Measurements from ENCODE around the gene USP40. TPM values are rescaled to one million over a fixed set of nuclear protein-coding genes. Genes with fewer than 3 reads are reported as not detected.

USP40 gene
- total and polyA plus RNA-seq, 2 donors (not counting 1 experiment from before 2014, with no cell fraction given) = 19.8 to 37.0 TPM

DNA sequence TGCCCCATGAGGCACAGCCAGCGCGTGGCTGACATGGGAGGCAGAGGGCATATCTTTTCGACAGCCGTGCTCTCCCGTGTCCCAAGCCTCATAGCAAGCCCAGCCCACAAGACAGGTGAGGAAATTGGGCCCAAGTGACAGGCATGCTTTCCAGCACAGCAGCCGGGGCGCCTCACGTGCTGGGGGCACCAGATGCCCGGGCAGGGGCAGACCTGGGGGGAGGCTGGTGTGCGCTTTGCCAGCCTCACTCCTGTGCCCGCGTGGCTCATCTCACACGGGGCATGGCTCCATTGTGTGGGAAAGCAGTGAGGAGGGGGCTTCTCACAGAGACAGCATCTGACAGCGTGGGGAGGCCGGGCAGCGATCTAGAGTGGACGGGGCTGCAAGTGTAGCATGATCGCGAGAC is 93.2 kb downstream of the USP40 start:
- CTCF ChIA-PET = no interaction called here
- peaks cover 0 to 62% of the 10 kb centered on the region in 2 experiments for H3K36me3 ChIP-seq (replicated peaks in 1 of 2; ENCODE audit: control extremely low read depth in 1 of 2, control insufficient read depth in 1 of 2, extremely low read depth in 1 of 2, insufficient read depth in 2 of 2, low read length in 1 of 2)
- DNase-seq (no peak), ATAC-seq (ENCODE audit: low read depth) (no peak)
- H3K79me2 ChIP-seq (ENCODE audit: control insufficient read depth, insufficient read depth, low read length) = no peaks in the 10 kb centered on the region
- H3K27ac ChIP-seq (ENCODE audit: low read length in 2 of 2) = no peak overlapping the region
- Mint-ChIP-seq H3K27me3 (no peaks in the 10 kb centered on the region), H3K4me1 (no peaks in the 10 kb centered on the region), H3K9me3 (ENCODE audit: insufficient read depth) (peaks cover 3% of the 10 kb centered on the region), H3K4me3 (no peak overlapping the region), H3K27ac (peak overlapping the region; percentile 74)
- peaks cover 28% of the 10 kb centered on the region for H4K20me1 ChIP-seq (ENCODE audit: control insufficient read depth, insufficient read depth, low read length, poor library complexity, severe bottlenecking)
- TF ChIP-seq, protein P1, sequence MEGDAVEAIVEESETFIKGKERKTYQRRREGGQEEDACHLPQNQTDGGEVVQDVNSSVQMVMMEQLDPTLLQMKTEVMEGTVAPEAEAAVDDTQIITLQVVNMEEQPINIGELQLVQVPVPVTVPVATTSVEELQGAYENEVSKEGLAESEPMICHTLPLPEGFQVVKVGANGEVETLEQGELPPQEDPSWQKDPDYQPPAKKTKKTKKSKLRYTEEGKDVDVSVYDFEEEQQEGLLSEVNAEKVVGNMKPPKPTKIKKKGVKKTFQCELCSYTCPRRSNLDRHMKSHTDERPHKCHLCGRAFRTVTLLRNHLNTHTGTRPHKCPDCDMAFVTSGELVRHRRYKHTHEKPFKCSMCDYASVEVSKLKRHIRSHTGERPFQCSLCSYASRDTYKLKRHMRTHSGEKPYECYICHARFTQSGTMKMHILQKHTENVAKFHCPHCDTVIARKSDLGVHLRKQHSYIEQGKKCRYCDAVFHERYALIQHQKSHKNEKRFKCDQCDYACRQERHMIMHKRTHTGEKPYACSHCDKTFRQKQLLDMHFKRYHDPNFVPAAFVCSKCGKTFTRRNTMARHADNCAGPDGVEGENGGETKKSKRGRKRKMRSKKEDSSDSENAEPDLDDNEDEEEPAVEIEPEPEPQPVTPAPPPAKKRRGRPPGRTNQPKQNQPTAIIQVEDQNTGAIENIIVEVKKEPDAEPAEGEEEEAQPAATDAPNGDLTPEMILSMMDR (IDR thresholded peaks at IDR 0.05) = no peak
- no peak for TF ChIP-seq EZH2 (IDR thresholded peaks at IDR 0.05; ENCODE audit: borderline replicate concordance, insufficient read depth, low read depth, low read length, poor library complexity, severe bottlenecking)
- H3K4me3 ChIP-seq (ENCODE audit: control extremely low read depth in 1 of 5, extremely low read depth in 1 of 5, insufficient read depth in 1 of 5, low read depth in 2 of 5, low read length in 4 of 5) = no peak overlapping the region
- intact Hi-C loops (cut with micrococcal nuclease) = no loop called here
- 95% methylated on average over 13 of the region's 19 CpGs for WGBS (ENCODE audit: insufficient coverage)
- POLR2A ChIA-PET = no interaction called here
- H3K4me1 ChIP-seq (ENCODE audit: control insufficient read depth in 2 of 2, insufficient read depth in 2 of 2, low read length in 2 of 2) = no peaks in the 10 kb centered on the region
- H3K9me3 ChIP-seq (ENCODE audit: control extremely low read depth in 1 of 3, control insufficient read depth in 2 of 3, insufficient read depth in 1 of 3, low read length in 2 of 3) = peaks cover 0 to 20% (median 0%) of the 10 kb centered on the region in 3 donors
- H3K27me3 ChIP-seq (replicated peaks in 1 of 4; ENCODE audit: control extremely low read depth in 1 of 4, control insufficient read depth in 3 of 4, insufficient read depth in 4 of 4, low read length in 3 of 4) = no peaks in the 10 kb centered on the region
- H2AFZ ChIP-seq (ENCODE audit: insufficient read depth, low read depth, low read length, poor library complexity, severe bottlenecking) = no peak overlapping the region
- H3K9ac ChIP-seq (ENCODE audit: low read length) = no peak overlapping the region
- no peak overlapping the region for H3K4me2 ChIP-seq (replicated peaks; ENCODE audit: low read depth, low read length, poor library complexity, severe bottlenecking)

DNA sequence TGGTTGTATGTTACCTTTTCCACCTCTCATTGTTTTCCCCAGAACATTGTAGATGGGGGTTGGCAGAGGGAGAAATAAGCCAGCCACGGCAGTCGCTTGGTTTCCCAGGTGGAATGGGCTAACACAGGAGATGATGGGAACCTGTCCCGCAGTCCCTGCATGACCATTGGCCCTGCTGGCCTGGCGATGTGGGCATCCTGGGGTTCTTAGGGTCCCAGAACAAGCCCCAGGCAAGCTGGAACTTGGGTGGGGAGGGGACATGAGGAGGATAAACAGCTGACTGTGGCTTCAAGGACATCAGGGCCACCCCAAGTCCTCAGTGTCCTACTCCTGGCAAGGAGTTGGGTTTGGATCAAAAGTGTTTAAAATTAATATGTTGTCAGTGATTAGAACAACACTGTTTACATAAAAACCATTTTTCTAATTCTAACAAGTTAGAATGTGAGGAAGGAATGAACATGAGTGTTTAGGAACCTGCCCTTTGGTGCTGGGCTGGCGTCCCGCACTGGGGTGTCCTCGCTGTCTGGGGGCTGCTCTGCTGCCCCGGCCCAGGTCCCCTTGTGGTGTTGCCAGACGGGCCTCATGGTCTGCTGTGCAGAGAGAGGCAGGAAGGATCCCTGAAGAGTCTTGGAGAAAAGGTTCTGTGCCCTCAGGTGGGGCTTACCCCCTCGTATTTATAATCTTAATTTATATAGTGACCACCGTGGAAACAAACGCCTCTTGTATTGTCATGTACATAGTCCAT is 95.1 kb downstream of the USP40 start:
- ChIA-PET CTCF (no interaction called here), POLR2A (no interaction called here)
- Mint-ChIP-seq H3K27me3 (no peaks in the 10 kb centered on the region), H3K4me1 (no peaks in the 10 kb centered on the region), H3K4me3 (no peak overlapping the region), H3K27ac (no peak overlapping the region), H3K9me3 (ENCODE audit: insufficient read depth) (peaks cover 3% of the 10 kb centered on the region)
- TF ChIP-seq, protein P1 (IDR thresholded peaks at IDR 0.05) = no peak
- no peak for TF ChIP-seq EZH2 (IDR thresholded peaks at IDR 0.05; ENCODE audit: borderline replicate concordance, insufficient read depth, low read depth, low read length, poor library complexity, severe bottlenecking)
- Histone ChIP-seq H3K79me2 (ENCODE audit: control insufficient read depth, insufficient read depth, low read length) (no peaks in the 10 kb centered on the region), H3K27me3 (replicated peaks in 1 of 4; ENCODE audit: control extremely low read depth in 1 of 4, control insufficient read depth in 3 of 4, insufficient read depth in 4 of 4, low read length in 3 of 4) (no peaks in the 10 kb centered on the region), H3K9me3 (ENCODE audit: control extremely low read depth in 1 of 3, control insufficient read depth in 2 of 3, insufficient read depth in 1 of 3, low read length in 2 of 3) (peaks cover 0 to 20% (median 0%) of the 10 kb centered on the region in 3 donors), H3K4me2 (replicated peaks; ENCODE audit: low read depth, low read length, poor library complexity, severe bottlenecking) (no peak overlapping the region), H3K4me1 (ENCODE audit: control insufficient read depth in 2 of 2, insufficient read depth in 2 of 2, low read length in 2 of 2) (no peaks in the 10 kb centered on the region), H2AFZ (ENCODE audit: insufficient read depth, low read depth, low read length, poor library complexity, severe bottlenecking) (no peak overlapping the region), H3K36me3 (replicated peaks in 1 of 2; ENCODE audit: control extremely low read depth in 1 of 2, control insufficient read depth in 1 of 2, extremely low read depth in 1 of 2, insufficient read depth in 2 of 2, low read length in 1 of 2) (peaks cover 0 to 68% of the 10 kb centered on the region in 2 experiments), H3K27ac (ENCODE audit: low read length in 2 of 2) (no peak overlapping the region), H3K9ac (ENCODE audit: low read length) (no peak overlapping the region), H4K20me1 (ENCODE audit: control insufficient read depth, insufficient read depth, low read length, poor library complexity, severe bottlenecking) (peaks cover 28% of the 10 kb centered on the region), H3K4me3 (ENCODE audit: control extremely low read depth in 1 of 5, extremely low read depth in 1 of 5, insufficient read depth in 1 of 5, low read depth in 2 of 5, low read length in 4 of 5) (no peak overlapping the region)
- 100% methylated on average over 5 of the region's 12 CpGs for WGBS (ENCODE audit: insufficient coverage)
- intact Hi-C loops (cut with micrococcal nuclease) = no loop called here
- no peak for DNase-seq
- ATAC-seq (ENCODE audit: low read depth) = no peak

All from B cell (primary cell).